Breast epithelium (tissue), 3 donors: ENCODE results near the gene EEF1E1.

Experiments used
- POLR2A ChIP-seq: fragments of 450-650 bp; IDR thresholded peaks from one replicate; pipeline ENCODE4 v1.6.1; 2016; ENCODE audit warnings: antibody characterized with exemption, mild to moderate bottlenecking, moderate library complexity
- TF ChIP-seq, protein P1 (sequence below), 3 donors: fragments of 450-650 bp; IDR thresholded peaks; one replicate each; pipeline ENCODE4 v1.5.1; 2016 to 2017; ENCODE audit warnings: antibody characterized with exemption in 3 of 3, mild to moderate bottlenecking in 3 of 3, moderate library complexity in 3 of 3

DNA sequence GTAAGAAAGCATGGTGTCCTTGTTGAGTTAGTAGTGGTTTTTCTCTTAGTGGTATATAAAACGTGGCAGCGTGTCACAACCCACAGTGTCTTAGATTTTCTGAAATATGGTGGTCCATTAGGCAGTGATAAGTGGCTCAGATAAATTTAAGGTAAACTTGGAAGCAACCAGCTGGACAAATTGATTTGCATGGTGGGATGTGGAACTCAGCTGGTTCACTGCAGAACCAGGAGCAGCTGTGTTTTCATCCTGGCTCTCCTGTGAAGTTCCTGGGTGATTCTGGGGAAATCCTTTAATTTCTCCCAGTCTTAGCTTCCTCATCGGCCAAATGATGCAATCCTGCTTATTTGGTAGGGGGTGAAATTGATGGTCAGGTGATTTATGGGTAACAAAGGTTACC, 32.9 kb upstream of the EEF1E1 start:
- TF ChIP-seq, protein P1, sequence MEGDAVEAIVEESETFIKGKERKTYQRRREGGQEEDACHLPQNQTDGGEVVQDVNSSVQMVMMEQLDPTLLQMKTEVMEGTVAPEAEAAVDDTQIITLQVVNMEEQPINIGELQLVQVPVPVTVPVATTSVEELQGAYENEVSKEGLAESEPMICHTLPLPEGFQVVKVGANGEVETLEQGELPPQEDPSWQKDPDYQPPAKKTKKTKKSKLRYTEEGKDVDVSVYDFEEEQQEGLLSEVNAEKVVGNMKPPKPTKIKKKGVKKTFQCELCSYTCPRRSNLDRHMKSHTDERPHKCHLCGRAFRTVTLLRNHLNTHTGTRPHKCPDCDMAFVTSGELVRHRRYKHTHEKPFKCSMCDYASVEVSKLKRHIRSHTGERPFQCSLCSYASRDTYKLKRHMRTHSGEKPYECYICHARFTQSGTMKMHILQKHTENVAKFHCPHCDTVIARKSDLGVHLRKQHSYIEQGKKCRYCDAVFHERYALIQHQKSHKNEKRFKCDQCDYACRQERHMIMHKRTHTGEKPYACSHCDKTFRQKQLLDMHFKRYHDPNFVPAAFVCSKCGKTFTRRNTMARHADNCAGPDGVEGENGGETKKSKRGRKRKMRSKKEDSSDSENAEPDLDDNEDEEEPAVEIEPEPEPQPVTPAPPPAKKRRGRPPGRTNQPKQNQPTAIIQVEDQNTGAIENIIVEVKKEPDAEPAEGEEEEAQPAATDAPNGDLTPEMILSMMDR (IDR thresholded peaks at IDR 0.05): no peak
- TF ChIP-seq POLR2A: no peak
